CD4-positive, alpha-beta T cell treated with Interleukin-6 for 4 hours (primary cell): ENCODE results near the gene SIPA1L3.

Experiments
- DNase-seq: peaks from one replicate; pipeline ENCODE4 v3.0.0-alpha.2; 2020; ENCODE audit warnings: mixed read lengths

SIPA1L3 gene

GRCh38 chr19:37950471-37951175, 43.6 kb downstream of the SIPA1L3 start:
- DNase-seq = no peak

DNA sequence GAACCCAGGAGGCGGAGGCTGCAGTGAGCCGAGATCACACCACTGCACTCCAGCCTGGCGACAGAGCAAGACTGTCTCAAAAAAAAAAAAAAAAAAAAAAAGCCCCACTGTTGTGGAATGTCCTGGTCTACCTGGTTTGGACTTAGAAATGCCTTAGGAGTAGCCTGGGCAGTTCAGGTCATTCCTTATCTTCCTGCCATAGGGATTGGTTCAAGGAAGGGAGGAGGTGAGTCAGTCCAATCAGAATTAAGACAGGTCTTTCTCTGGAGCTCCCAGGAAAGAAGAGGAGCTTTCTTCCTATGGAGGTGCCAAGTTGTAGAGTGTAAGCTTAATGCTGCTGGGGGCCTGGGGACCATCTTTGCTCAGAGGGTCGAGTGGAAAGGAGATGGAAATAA, 44.8 kb downstream of the SIPA1L3 start:
- no peak for DNase-seq

DNA sequence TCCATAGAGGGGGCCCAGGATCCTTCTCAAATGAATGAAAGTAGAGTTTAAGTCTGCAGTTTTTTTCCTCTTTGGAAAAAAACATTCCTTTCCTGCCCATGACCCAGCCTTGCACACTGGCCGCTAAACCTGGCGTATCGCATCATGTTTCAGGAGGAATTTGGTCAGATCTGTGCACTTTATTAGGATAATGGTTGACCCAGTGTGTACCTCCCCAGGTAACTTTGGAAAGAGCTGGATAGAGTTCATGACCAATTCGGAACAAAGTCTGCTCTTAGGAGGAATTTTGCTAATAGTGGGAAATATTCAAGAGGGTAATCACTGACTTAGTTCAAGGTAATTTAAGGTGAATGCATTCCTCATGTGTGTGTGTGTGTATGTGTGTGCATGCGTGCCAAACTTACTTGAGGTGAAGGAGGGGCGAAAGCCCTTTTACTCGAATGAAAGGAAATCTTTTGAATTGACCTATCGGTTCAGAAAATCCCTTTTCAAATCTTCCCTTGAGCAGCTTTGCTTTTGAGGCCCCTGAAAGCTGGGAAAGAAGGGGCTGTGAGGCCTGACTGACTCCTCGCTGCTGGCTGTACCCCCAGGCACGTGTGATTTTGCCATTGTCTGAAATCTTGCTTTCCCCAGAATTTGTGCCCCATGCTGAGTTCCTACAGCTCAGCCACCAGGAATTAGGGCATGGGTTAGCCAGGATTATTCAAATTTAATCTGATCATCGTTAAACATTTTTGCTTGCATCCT, 46.3 kb downstream of the SIPA1L3 start:
- DNase-seq = no peak

DNA sequence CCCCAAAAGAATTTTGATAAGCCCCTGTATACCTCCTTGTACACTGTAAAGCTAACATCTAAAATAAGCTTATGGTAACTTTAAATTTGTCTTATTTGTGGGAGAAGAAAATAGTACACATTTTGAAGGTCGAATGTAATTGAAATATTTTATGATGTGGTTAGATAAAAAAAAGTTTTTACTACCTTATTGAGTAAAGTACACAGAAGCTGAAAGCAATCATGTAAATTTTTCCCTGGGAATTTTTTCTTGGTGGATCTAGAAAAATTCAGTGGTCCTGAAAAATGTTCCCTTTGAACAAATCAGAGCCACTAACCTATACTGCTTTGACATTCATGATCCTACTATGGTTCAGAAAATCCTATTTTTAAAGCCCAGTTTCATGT, 46.9 kb downstream of the SIPA1L3 start:
- DNase-seq = no peak

DNA sequence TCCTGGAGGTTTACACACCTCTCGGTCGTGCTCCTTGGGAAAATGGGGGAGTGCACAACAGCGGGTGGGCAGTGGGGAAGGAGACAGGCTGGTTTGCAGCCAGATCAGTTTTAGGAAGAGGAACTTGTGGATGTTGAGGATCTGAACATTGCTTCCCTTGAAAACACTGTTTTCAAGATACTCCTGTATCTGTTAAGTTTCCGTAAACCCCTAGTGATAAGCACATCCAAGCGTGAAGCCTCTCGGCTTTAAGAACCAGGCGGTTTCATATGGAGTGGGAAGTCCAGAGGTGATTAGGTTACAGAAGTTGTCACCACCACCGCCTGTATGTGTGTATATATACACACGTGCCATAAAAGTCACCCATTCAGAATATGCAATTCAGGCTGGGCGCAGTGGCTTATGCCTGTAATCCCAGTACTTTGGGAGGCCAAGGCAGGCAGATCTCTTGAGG, 47.4 kb downstream of the SIPA1L3 start:
- no peak for DNase-seq

DNA sequence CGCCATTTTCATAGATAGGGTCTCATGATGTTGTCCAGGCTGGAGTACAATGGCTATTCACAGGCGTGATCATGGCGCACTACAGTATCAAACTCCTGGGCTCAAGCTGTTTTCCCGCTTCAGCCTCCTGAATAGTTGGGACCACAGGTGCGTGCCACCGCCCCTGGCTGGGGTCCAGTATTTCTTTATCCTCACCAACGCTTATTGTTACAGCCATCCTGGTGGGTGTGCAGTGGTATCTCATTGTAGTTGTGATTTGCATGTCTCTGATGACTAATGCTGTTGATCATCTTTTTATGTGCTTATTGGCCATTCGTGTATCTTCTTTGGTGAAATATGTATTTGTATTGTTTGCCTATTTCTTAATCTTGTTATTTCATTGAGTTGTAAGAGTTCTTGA, 49.0 kb downstream of the SIPA1L3 start:
- no peak for DNase-seq

DNA sequence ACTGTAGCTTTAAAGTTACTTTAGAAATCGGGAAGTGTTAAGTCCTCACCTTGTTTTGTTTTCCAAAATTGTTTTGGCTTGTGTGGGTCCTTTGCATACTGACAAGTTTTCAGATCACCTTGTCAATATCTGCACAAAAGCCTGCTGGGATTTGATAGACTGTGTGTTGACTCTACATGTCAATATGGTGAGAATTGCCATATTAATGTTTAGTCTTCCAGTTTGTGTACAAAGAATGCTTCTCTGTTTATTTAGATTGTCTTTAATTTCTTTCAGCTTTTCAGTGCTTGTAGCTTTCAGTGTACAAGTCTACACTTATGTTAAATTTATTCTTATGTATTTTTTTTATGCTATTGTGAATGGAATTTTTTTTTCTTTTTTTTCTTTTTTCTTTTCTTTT, 50.2 kb downstream of the SIPA1L3 start:
- no peak for DNase-seq

DNA sequence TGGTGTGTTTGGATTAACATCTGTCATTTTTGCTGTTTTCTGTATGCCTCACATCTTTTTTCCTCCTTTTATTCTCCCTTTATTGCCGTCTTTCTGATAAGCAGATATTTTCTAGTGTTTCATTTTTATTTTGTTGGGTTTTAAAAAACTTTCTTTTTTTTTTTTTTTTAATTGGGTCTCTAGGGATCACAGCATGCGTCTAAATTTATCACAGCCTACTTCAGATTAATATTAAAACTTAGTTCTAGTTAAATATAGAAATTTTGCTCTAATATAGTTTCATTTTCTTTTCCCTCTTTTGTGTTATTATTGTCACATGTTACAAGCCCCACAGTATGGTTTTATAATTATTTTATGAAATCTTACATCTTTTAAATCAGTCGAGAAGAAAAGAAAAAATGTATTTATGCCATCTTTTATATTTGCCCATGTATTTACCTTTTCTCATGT, 52.7 kb downstream of the SIPA1L3 start:
- DNase-seq = no peak

DNA sequence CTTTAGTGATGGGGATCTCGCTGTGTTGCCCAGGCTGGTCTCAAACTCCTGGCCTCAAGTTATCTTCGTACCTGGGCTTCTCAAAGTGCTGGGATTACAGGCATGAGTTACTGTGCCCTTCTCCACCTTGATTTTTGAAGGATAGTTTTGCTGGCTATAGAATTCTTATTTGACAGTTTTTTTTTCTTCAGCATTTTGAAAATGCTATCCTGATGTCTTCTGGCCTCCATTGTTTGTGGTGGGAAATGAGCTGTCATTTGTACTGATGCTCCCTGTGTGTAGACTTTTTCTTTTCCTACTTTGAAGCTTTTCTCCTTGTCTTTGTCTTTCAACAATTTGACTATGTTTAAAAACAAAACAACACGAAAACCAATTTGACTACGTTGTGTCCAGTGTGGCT, 54.2 kb downstream of the SIPA1L3 start:
- DNase-seq = no peak

DNA sequence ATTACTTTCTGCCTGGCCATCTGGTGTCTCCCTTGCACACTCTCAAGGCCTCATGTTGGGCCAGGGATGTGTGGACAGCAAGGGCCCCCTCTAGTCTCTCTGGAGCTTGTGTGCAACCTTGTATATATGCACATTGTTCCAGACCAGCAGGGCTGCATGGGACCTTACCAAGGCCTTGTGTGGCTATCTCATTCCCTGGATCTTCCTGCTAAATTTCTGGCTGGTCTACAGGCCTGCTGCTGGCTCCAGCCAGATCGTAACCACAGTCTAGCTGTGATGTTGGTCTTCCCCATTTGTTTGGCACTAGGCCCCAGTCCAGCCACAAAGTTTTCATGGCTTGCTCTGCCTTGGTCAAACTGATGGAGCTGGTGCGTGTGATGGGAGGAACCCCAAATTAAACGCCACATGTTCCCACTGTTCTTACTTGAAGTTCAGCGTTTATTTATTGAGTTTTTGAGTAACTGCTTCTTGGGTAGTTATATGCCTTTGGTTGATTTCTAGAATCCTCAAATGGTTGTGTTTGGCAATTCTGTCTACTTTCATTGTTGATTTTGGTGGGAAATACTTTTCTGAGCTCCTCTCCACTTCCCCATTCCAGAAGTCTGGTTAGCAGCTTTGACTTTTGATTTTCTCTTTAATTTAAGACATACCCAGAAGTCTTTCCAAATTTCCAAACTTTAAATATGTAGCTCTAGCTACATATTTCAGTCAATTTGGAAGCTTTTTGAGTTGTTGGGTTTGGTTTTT, 56.4 kb downstream of the SIPA1L3 start:
- DNase-seq = no peak

DNA sequence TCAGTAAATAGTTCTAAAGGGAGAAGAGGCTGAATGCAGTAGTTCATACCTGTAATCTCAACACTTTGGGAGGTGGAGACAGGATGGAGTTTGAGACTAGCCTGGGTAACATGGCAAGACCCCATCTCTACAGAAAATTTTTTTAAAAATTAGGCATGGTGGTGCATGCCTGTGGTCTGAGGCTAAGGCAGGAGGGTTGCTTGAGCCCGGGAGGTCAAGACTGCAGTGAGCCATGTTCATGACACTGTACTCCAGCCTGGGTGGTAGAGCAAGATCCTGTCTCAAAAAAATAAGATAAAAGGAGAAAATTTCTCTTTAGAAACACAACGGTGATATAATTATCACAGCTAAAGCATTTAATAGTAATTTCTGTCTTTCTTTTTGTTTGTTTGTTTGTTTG, 57.1 kb downstream of the SIPA1L3 start:
- no peak for DNase-seq

GRCh38 chr19:37966211-37966661, 59.2 kb downstream of the SIPA1L3 start:
- DNase-seq = no peak

DNA sequence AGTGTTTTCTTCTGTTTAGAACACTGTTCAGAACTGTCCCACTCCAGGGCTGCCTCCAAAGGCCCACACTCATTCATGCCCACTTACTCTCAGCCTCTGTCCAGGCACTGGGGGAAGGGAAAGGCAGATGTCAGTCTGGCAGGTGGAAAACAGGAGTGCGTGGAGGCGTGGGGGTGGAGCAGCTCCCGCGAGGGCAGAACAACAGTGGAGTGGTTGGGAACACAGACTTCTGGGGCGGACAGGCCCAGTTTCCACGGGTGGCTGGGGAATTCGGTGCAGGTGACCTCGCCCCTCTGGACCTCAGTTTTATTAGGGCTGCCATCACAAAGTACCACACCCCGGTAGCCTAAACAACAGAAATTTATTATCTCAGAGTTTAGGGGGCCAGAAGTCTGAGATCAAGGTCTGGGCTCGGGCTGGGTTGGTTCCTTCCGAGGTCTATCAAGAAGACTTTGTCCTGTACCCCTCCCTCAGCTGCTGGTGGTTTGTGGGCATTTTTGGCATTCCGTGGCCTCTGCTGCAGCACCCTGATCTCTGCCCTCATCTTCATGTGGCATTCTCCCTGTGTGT, 59.7 kb downstream of the SIPA1L3 start:
- DNase-seq = no peak

GRCh38 chr19:37969695-37970094, 62.7 kb downstream of the SIPA1L3 start:
- no peak for DNase-seq

GRCh38 chr19:37970699-37971098, 63.7 kb downstream of the SIPA1L3 start:
- no peak for DNase-seq

DNA sequence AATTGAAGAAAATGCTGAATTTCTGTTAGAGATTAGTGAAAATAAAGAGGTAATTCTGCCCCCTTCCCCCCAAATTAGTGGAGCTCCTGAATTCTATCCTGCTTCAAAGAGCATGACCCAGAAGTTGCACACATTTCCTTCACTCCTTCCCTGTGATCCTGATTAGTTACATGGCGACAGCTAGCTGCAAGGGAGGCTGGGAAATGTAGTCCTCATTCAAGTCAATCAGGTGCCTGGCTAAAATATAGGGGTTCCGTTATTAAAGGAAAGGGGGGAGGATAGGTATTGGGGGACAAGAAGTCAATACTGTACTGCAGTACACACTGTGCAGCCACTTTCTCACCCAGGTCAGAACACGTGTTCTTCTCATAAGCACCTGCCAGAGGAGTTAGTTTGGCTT, 65.8 kb downstream of the SIPA1L3 start:
- DNase-seq = no peak

DNA sequence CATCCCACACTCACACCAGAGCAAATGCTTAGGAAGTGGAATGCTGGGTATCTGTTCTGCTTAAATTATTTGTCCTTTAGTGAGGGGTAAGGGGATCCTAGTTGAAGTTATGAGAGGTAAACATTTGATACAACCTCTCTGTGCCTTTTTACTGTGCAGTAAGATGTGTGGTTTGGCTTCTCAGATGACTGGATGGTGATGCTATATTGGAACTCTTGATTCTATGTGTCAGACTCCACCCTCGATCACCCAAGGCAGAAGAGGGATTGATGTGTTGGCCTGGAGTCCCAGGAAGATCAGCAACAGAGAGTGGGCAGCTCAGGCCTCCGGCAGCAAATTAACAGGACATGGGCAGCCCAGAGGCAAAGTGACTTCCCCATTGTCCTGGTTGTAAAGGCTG, 66.7 kb downstream of the SIPA1L3 start:
- no peak for DNase-seq

- no peak for DNase-seq
Measured at GRCh38 chr19:37975071-37975470, 68.1 kb downstream of the SIPA1L3 start.

DNA sequence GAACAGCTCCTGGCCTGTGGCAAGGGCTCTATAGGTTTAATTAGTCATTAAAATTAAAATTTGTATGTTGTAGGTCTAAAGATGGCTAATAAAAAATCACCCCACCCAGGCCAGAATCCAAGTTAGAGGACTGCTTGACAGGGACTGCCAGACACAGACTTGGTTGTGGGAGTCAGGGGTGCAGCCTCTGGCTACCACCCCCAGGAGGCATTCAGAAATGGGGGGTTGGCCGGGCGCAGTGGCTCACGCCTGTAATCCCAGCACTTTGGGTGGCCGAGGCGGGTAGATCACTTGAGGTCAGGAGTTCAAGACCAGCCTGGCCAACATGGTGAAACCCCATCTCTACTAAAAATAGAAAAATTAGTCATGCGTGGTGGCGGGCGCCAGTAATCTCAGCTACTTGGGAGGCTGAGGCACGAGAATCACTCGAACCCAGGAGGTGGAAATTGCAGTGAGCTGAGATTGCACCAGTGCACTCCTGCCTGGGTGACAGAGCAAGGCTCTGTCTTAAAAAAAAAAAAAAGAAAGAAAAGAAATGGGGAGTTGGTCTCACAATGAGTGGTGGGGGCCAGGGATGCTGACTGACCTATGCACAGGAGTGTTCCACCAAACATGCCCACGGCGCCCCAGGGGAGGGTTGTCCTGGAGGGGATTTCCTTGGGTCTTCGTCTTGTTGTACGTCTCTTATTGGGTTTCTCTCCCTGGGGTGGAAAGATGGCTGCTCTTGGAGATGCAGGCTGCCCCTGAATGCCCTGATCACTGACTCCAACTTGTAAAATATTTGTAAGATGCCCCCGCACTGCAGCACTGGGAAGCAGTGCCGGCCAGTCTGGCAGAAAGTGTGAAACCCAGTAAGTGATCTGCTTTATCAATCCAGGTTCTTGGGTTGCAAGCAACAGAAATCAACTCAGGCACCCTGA, 68.8 kb downstream of the SIPA1L3 start:
- no peak for DNase-seq

DNA sequence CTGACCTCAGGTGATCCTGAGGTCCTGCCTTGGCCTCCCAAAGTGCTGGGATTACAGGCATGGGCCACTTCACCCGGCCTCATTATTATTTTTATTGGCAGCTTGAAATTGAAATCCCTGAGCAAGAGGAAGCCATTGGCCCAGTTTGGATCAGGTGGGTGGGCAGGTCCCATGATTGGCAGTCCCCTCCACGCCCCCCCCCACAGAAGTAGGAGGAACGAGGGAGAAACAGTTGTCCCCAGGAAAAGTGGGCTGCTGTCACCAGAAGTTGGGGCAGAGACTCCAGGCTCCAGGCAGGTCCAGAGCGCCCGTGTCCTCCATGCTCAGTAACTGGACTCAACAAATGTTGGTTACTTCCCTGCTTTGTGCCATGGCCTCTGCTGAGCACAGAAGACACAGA, 70.4 kb downstream of the SIPA1L3 start:
- DNase-seq = no peak

DNA sequence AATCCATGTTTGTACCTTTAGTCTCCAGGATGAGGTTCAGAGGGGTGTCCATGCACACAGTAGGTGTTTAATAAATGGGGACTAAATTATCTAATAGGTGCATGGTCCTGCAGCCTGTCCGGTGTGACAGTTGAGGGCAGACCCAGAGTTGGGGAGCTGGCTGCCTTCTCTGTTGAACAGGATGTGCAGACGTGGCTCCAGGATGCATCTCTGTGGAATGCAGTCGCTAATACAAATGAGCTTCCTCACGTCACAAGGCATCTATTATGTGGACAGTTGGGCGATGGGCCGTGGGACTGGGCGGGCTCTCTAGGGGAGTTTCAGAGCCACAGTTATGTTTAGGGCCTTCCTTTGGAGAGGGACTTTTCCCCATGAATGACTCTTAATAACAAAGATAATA, 71.0 kb downstream of the SIPA1L3 start:
- no peak for DNase-seq

DNA sequence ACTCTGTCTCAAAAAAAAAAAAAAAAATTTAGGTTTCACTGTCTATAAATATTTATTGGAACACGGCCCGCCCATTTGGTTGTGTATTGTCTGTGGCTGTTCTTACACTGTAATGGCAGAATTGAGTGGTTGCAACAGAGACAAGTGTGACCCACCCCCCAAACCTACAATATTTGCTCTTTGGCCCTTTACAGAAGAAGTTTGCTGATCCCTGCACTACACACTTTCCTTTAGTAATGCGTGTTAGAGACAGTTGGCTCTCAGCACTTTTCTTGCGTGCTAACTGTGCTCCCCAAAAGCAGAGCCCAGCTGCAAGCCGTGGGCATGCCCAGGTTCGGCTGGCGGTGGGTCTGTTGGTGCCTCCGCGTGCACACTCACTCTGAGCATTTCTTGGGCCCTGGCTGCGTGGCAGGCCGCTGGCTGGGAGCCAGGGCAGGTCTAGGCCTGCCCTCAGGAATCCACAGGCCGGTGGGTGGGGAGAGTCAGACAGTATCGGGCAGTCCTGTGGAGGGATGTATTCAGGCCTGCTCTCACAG, 72.6 kb downstream of the SIPA1L3 start:
- no peak for DNase-seq
